ENCODE data around the gene EPB41L4A. TPM values are rescaled to one million over a fixed set of nuclear protein-coding genes. Genes with fewer than 3 reads are reported as not detected.

The EPB41L4A gene
- polyA plus RNA-seq, 1 donor from 2014 or later = 7.4 TPM

- H4K20me1 ChIP-seq (ENCODE audit: insufficient read depth) = no peaks in the 10 kb centered on the region
- H3K79me2 ChIP-seq (replicated peaks; ENCODE audit: insufficient read depth, low read length) = no peaks in the 10 kb centered on the region
- TF ChIP-seq CTCF (IDR thresholded peaks at IDR 0.05; ENCODE audit: poor library complexity, severe bottlenecking) (no peak), EP300 (conservative IDR thresholded peaks at IDR 0.05; ENCODE audit: poor library complexity, severe bottlenecking) (no peak), MXI1 (conservative IDR thresholded peaks at IDR 0.05; ENCODE audit: poor library complexity, severe bottlenecking) (no peak), RAD21 (conservative IDR thresholded peaks at IDR 0.05) (no peak), POLR2AphosphoS5 (IDR thresholded peaks at IDR 0.05) (no peak), EZH2 (IDR thresholded peaks at IDR 0.05; ENCODE audit: borderline replicate concordance, insufficient read depth, low read length, poor library complexity, severe bottlenecking) (no peak)
Measured at GRCh38 chr5:112355058-112355685, 63.9 kb downstream of the EPB41L4A start.

GRCh38 chr5:112353678-112354077, 65.4 kb downstream of the EPB41L4A start:
- H3F3A ChIP-seq (ENCODE audit: insufficient read depth, low read length, poor library complexity, severe bottlenecking) = no peaks in the 10 kb centered on the region
- H3K9me2 ChIP-seq (ENCODE audit: insufficient read depth, low read length) = no peaks in the 10 kb centered on the region
- TF ChIP-seq EZH2 (IDR thresholded peaks at IDR 0.05; ENCODE audit: borderline replicate concordance, insufficient read depth, low read length, poor library complexity, severe bottlenecking) = no peak
- no peak for TF ChIP-seq CTCF (IDR thresholded peaks at IDR 0.05; ENCODE audit: poor library complexity, severe bottlenecking)
- TF ChIP-seq TAF1 (IDR thresholded peaks at IDR 0.05; ENCODE audit: low read depth) = no peak
- TF ChIP-seq POLR2AphosphoS5 (IDR thresholded peaks at IDR 0.05) = no peak
- no peak for TF ChIP-seq RAD21 (conservative IDR thresholded peaks at IDR 0.05)
- no peak for TF ChIP-seq EP300 (conservative IDR thresholded peaks at IDR 0.05; ENCODE audit: poor library complexity, severe bottlenecking)
- no peak for TF ChIP-seq SMC3 (conservative IDR thresholded peaks at IDR 0.05; ENCODE audit: poor library complexity)
- TF ChIP-seq MXI1 (conservative IDR thresholded peaks at IDR 0.05; ENCODE audit: poor library complexity, severe bottlenecking) = no peak
- no peak for TF ChIP-seq REST (IDR thresholded peaks at IDR 0.05; ENCODE audit: borderline replicate concordance)

More at GRCh38 chr5:112355058-112355685, 63.9 kb downstream of the EPB41L4A start:
- Histone ChIP-seq H3K27me3 (ENCODE audit: insufficient read depth, low read depth, low read length) (no peaks in the 10 kb centered on the region), H3K36me3 (ENCODE audit: insufficient read depth, low read length) (no peaks in the 10 kb centered on the region), H3K9me2 (ENCODE audit: insufficient read depth, low read length) (no peaks in the 10 kb centered on the region), H3K9me3 (ENCODE audit: low read length) (no peaks in the 10 kb centered on the region), H3K27ac (ENCODE audit: low read length) (no peak overlapping the region), H3F3A (ENCODE audit: insufficient read depth, low read length, poor library complexity, severe bottlenecking) (no peaks in the 10 kb centered on the region), H2AFZ (ENCODE audit: low read depth, low read length) (no peak overlapping the region), H3K4me2 (ENCODE audit: low read length) (no peak overlapping the region), H3K4me3 (ENCODE audit: low read length) (no peak overlapping the region), H3K9ac (ENCODE audit: low read length) (no peak overlapping the region)

More at GRCh38 chr5:112353678-112354077, 65.4 kb downstream of the EPB41L4A start:
- no peaks in the 10 kb centered on the region for H3K36me3 ChIP-seq (ENCODE audit: insufficient read depth, low read length)
- no peaks in the 10 kb centered on the region for H3K9me3 ChIP-seq (ENCODE audit: low read length)
- H3K9ac ChIP-seq (ENCODE audit: low read length) = no peak overlapping the region
- no peak overlapping the region for H2AFZ ChIP-seq (ENCODE audit: low read depth, low read length)
- H3K4me3 ChIP-seq (ENCODE audit: low read length) = no peak overlapping the region
- H3K4me2 ChIP-seq (ENCODE audit: low read length) = no peak overlapping the region
- no peaks in the 10 kb centered on the region for H3K27me3 ChIP-seq (ENCODE audit: insufficient read depth, low read depth, low read length)
- no peaks in the 10 kb centered on the region for H4K20me1 ChIP-seq (ENCODE audit: insufficient read depth)
- H3K79me2 ChIP-seq (replicated peaks; ENCODE audit: insufficient read depth, low read length) = no peaks in the 10 kb centered on the region
- no peak overlapping the region for H3K27ac ChIP-seq (ENCODE audit: low read length)

Data from neural cell (in vitro differentiated cells).